ENCODE data around the gene CD63. TPM values are rescaled to one million over a fixed set of nuclear protein-coding genes. Genes with fewer than 3 reads are reported as not detected.

The CD63 gene
- total and polyA plus RNA-seq, 10 donors: 395 to 750 (median 568) TPM

Small RNA genes lying within 50 kb of the gene (small RNA-seq; reads per million reads assigned to genes)
- 0 reads per million in 4 donors for gene AC009779.1
- gene RF00017: 0 reads per million in 4 donors

Other genes with a start within 250 kb of the CD63 start
- not detected for gene OR6C68, start 236.6 kb downstream of the CD63 start, total RNA-seq
- not detected for gene OR6C68, start 236.6 kb downstream of the CD63 start, polyA plus RNA-seq
- gene OR6C4, start 179.4 kb downstream of the CD63 start, total RNA-seq: not detected
- gene OR6C4, start 179.4 kb downstream of the CD63 start, polyA plus RNA-seq: not detected
- not detected for gene OR2AP1, start 156.5 kb downstream of the CD63 start, total RNA-seq
- not detected for gene OR2AP1, start 156.5 kb downstream of the CD63 start, polyA plus RNA-seq
- not detected for gene OR10P1, start 92.1 kb downstream of the CD63 start, total RNA-seq
- not detected for gene OR10P1, start 92.1 kb downstream of the CD63 start, polyA plus RNA-seq
- gene ITGA7, start 21.1 kb downstream of the CD63 start, total RNA-seq: 10 to 100 TPM; 13.8 to 93.2 (median 24.7) TPM
- 10 to 100 TPM in 1 of 3 donors, 1 to 10 TPM in 2; 4.4 to 18.0 (median 8.6) TPM for gene ITGA7, start 21.1 kb downstream of the CD63 start, polyA plus RNA-seq
- 100 to 1,000 TPM; 113 to 228 (median 141) TPM for gene BLOC1S1, start 13.0 kb downstream of the CD63 start, total RNA-seq
- gene BLOC1S1, start 13.0 kb downstream of the CD63 start, polyA plus RNA-seq: 100 to 1,000 TPM; 278 to 304 (median 282) TPM
- gene RDH5, start 8.6 kb downstream of the CD63 start, total RNA-seq: 10 to 100 TPM in 5 of 7 donors, 1 to 10 TPM in 2; 7.4 to 17.4 (median 15.5) TPM
- 10 to 100 TPM in 1 of 3 donors, 1 to 10 TPM in 2; 4.7 to 12.1 (median 9.9) TPM for gene RDH5, start 8.6 kb downstream of the CD63 start, polyA plus RNA-seq
- gene GDF11, start 14.1 kb upstream of the CD63 start, total RNA-seq: 10 to 100 TPM in 5 of 7 donors, 1 to 10 TPM in 2; 6.1 to 14.5 (median 10.7) TPM
- 1 to 10 TPM; 3.5 to 5.5 (median 4.0) TPM for gene GDF11, start 14.1 kb upstream of the CD63 start, polyA plus RNA-seq
- 10 to 100 TPM; 40.0 to 74.1 (median 46.3) TPM for gene SARNP, start 88.7 kb upstream of the CD63 start, total RNA-seq
- gene SARNP, start 88.7 kb upstream of the CD63 start, polyA plus RNA-seq: 10 to 100 TPM; 72.4 to 97.6 (median 78.4) TPM
- gene ORMDL2, start 89.0 kb upstream of the CD63 start, total RNA-seq: 10 to 100 TPM; 18.8 to 34.6 (median 27.9) TPM
- 10 to 100 TPM; 21.7 to 28.9 (median 28.1) TPM for gene ORMDL2, start 89.0 kb upstream of the CD63 start, polyA plus RNA-seq
- 10 to 100 TPM; 28.2 to 45.0 (median 36.9) TPM for gene DNAJC14, start 100.6 kb upstream of the CD63 start, total RNA-seq
- 10 to 100 TPM; 10.6 to 23.3 (median 13.5) TPM for gene DNAJC14, start 100.6 kb upstream of the CD63 start, polyA plus RNA-seq
- 100 to 1,000 TPM in 1 of 7 donors, 10 to 100 TPM in 6; 28.1 to 100 (median 72.2) TPM for gene MMP19, start 113.9 kb upstream of the CD63 start, total RNA-seq
- 10 to 100 TPM in 2 of 3 donors, 1 to 10 TPM in 1; 7.9 to 13.7 (median 10.5) TPM for gene MMP19, start 113.9 kb upstream of the CD63 start, polyA plus RNA-seq
- 10 to 100 TPM; 26.7 to 40.7 (median 36.6) TPM for gene PYM1, start 198.9 kb upstream of the CD63 start, total RNA-seq
- gene PYM1, start 198.9 kb upstream of the CD63 start, polyA plus RNA-seq: 10 to 100 TPM; 48.3 to 54.0 (median 51.2) TPM
- gene DGKA, start 202.2 kb upstream of the CD63 start, total RNA-seq: 100 to 1,000 TPM; 132 to 261 (median 197) TPM
- gene DGKA, start 202.2 kb upstream of the CD63 start, polyA plus RNA-seq: 100 to 1,000 TPM in 2 of 3 donors, 10 to 100 TPM in 1; 73.8 to 136 (median 105) TPM
- gene PMEL, start 237.0 kb upstream of the CD63 start, total RNA-seq: 1 to 10 TPM in 3 of 7 donors, under 1 TPM in 4; 0.44 to 1.6 (median 0.85) TPM
- under 1 TPM; 0.15 to 0.50 (median 0.29) TPM for gene PMEL, start 237.0 kb upstream of the CD63 start, polyA plus RNA-seq
- 10 to 100 TPM; 21.4 to 46.6 (median 30.9) TPM for gene CDK2, start 237.8 kb upstream of the CD63 start, total RNA-seq
- 10 to 100 TPM; 11.9 to 16.2 (median 12.9) TPM for gene CDK2, start 237.8 kb upstream of the CD63 start, polyA plus RNA-seq
- 100 to 1,000 TPM in 1 of 7 donors, 10 to 100 TPM in 6; 70.5 to 101 (median 94.4) TPM for gene RAB5B, start 245.1 kb upstream of the CD63 start, total RNA-seq
- gene RAB5B, start 245.1 kb upstream of the CD63 start, polyA plus RNA-seq: 10 to 100 TPM; 30.9 to 48.4 (median 35.1) TPM

Data from spleen (tissue), 11 donors.